GM19023 (cell line): ENCODE results near the gene UBE2E2.
A peak's percentile ranks its signal among the peaks of the same experiment; 100 is the strongest.

Experiments
- ATAC-seq: cut with Tn5 transposase; IDR thresholded peaks from one replicate; pipeline ENCODE4 v1.9.1; 2021; ENCODE audit warnings: mild to moderate bottlenecking, moderate library complexity; ENCODE audit not compliant: unreplicated experiment

Gene UBE2E2

DNA sequence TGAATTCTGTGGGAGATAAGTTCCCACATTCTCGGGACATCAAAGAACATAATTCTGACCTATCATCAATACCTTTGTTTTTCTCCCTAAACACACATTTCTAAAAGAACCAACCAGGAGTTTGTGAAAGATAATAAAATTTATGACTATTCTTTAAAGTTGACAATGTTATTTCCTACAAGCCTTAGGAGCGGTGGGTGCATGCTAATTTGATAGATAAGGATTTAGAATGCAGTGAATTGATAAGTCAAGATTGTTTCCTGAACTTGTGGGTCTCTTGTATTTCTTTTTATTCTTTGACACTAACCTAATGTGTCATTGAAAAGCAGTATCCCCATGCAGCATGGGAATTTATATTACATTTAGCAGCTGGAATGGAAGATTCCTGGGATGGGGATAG, 10.3 kb upstream of the UBE2E2 start:
- ATAC-seq = no peak

DNA sequence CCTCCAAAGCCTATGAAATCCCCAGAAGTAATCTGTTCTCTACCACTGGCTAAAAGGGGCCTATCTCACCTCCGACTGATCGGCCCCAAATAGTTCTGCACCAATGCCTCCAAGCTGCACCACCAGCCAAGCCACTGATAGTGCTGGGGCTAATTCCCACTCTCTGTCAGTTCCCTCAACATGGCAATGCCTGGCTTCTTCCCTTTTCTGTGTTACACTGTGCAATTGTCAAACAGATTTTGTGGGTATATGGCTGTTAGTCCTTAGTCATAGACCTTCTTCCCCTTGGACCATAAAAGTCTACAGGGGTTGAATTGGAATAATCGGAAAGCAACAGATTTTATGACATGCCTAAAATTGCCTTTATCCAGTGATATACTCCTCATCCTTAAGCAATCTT, 9.3 kb upstream of the UBE2E2 start:
- no peak for ATAC-seq

DNA sequence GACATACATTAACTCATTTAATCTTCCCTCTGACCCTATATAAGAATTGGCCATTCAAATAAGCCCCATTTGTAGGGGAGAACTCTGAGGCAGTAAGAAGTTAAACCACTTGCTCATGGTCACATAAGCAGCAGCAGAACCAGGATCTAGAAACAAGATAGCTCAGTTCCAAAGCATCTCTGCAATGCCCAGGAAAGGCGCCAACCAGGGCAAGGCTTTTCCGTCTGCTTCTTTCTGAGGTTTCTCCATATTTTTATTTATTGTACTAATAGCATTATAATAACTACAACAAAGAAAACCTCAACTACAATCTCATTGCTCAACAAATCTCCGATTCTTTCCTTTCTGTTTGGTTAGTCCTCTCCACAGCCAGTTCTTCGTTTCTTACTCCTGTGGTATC, 4.3 kb upstream of the UBE2E2 start:
- ATAC-seq = no peak

DNA sequence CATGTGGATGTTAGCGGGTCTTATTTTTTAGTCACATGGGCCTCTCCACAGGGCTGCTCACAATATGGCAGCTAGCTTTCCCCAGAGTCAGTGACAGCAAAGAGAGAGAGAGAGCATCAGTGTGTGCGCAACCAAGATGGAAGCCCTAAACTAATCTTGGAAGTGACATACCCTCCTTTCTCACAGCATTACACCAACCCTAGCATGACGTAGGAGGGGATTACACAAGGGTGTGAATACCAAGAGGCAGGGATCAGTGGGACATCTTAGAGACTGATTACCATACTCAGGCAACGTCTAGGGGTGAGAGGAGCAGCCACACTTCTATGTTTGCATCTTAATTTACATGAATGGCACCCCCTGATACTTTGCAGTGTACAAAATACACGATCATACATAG, 3.5 kb upstream of the UBE2E2 start:
- no peak for ATAC-seq

DNA sequence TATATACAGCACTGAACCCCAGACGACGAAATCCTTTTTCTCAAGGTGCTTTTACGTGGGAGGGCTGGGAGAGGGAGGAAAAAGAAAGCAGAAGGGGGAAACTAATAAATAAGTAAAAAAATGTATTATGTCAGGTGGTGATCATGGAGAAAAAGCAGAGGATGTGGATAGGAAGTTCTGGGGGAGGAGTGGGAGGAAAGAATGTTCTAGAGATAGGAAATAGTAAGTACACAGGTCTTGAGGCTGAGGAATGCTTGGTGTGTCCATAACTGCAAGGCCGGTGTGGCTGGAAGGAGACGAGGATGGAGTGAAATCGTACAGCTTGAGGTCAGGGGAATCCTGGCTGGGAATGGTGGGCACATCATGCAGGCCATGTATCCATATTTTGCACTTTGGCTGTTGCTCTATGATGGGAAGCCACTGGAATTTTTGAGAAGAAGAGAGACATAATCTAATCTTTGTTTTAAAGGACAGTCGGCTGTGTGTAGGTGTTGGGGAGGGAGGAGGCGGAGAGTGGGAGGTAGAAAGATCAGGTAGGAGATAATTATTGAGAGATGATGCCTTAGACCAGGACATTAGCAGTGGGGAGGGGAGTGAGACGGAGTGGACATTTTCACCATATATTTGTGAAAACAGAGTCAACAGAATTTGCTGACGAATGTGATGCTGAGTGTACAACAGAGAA, 1.8 kb upstream of the UBE2E2 start:
- no peak for ATAC-seq

DNA sequence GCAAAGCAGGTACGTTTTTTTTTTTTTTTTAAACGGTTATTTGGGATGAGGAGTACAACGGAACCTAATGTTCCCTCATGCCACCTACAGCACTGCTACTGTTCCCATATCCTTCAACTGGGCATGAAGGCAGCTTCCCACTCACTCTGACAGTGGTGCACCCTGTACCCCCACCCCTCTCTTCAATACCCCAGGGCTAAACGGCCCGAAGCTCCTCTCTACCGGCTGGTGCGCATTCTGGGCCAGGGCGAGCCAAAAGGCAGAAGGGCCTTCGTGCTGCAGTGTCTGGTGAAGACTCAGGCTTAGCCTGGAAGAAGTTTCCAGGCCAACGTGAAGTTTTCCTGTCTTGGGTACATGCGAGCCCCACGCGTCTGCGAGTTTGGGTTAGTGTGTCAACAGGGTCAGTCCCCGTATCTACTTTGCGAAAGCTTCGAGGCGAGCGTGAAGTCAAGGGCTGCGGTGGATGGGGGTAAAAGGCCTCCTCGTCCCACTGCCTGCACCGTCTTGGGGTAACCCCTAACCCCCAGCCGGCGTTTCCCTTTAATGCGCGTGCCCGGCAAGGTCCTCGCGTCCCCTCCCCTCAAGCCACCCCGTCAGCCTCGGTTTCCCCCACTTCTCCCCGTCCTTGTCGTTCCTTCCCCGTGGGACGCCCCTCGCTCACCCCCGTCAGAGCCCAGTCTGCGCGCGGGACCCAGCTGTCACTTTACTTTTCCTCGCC, 765 bp upstream of the UBE2E2 start:
- peak; percentile 35 for ATAC-seq

DNA sequence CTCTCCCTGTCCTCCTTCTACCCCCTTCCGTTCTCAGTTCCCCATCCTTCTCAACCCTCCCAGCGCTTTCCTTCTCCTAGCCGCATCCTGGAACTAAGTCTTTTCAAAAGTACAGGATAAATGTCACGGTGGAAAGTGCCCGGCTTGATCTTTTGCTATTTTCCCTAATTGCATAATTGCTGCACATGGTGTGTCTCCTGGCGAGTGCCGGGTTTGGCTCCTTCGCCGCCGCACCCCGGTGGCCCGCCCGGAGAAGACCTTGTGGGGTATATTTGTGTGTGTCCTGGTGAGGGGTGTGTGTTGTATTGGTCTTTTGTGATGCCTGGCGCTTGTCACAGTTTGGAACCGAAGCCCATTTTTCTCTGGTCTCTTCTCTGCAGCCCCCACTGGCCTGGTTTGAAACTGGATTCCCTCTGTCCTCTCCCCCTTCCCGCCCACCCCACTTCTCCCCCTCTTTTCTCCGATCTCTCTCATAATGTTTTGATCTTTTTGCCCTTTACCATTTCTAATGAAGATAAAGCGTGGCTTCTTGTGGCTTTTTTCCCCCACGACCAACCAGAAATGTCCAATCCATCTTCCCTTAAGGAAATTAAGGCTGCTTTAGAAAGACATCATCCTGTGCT, 692 bp downstream of the UBE2E2 start:
- ATAC-seq = peak; percentile 12

DNA sequence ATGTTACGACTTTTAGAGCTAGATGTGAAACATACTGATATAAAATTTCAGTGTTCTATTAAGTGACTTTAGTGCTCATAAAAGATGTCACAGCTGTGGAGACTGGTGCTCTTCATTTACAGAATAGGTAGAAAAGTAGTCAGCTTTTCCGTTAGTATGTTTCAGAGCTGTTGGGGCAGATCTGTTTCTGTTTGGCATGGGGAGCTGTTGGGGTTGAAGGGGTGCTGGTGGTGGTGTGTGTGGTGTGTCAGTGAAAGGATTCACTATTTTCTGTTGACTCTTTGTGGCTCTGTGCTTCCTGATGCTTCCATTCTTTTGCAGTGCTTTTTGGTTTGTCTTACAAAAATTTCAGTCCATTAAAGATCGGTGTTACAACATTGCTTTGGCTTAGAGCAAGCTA, 3.2 kb downstream of the UBE2E2 start:
- no peak for ATAC-seq

DNA sequence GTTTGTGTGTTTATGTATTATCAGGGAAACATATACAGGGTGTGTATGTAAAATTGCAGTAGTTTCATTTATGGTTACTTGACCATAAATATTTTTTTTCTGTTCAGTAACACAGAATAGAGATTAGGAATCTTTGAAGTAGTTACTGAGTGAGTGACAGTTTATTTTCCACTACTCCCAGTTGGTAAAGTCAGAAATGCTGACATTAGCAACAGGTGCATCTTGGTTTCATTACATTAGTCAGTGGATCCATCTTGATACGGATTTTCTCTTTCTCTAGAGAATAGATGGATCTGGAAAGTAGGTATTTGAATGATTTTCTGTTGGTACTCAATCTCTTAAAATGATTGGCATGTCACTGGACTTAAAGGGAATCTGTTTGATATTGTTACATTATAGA, 6.0 kb downstream of the UBE2E2 start:
- no peak for ATAC-seq

DNA sequence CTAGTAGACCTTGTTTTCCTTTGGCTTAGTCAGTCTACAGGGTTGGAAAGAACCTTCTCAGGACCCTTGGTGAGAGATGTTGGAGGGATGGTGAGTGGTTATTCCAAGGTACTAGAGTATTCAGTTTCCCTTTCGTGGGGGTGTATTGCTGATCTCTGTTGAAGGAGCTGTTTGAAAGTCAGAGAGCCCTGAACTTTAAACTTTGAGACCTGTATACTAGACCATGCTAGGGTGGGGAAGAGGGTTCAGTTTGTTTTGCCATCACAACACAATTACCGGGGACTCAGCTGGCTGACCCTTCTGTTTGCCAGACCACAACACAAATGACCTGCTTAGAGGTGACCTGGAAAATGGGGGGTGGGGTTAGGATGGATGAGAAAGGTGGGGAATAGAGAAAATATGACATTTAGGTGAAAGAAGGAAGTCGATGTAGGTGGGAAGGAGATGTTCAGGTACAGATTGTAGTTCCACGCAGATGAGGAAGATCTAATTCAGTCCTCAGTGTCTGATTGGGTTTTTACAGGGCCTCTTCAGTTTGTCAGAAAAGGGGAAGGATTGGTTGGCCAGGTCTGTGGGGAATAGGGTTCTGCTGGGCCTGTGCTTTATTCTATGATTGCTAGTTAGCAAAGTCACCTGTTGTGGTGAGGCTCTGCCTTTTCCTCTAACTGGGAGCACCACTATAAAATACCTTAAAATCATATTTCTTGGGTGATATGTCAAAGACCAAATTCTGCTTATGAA, 6.8 kb downstream of the UBE2E2 start:
- ATAC-seq = no peak

DNA sequence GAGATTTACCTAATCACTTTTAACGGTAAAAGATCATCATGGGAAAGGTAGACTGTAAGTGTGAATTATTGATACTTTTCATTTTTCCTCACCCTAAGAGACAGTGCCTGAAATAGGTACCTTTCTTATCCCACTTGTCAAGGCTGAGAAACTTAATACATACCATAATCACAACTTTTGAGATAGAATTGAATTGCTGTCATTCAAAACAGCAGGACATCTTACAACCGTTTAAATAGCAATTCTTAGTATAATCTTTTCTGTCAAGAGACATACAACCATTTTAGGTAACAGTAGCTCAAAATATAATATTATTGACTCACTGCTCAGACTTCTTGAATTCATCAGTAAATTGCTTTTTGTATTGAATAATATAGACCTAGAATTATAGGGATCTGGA, 10.7 kb downstream of the UBE2E2 start:
- ATAC-seq = no peak

DNA sequence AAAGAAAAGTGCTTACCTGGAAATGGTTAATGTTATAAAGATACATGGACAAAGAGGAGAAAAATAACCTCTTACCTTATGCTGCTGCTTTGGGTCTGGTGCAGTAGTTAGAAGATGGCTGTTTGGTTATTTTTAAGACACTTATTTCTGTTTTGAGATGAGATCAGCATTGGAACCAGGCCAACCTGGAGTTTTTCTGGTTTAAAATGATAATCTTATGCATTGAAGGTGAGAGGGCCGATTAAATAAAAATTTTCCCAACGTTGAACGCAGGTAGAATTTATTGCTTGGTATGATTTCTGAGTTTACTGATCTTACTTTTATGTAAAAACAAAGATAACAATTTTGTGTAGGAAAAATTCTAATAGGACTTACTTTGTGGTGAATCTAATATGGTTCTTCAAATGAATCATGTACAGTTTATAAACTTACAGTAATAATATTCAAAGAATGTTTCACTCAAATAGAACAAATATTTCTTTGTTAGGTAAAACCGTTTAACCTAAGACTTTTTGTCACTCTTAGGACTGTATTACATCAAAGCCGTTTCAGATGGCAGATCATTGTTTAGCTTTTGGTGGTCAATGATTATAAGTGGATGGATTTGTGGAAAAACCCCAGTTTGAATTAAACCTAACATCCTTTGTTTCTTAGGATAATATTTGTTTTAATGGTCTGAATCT, 14.9 kb downstream of the UBE2E2 start:
- no peak for ATAC-seq

DNA sequence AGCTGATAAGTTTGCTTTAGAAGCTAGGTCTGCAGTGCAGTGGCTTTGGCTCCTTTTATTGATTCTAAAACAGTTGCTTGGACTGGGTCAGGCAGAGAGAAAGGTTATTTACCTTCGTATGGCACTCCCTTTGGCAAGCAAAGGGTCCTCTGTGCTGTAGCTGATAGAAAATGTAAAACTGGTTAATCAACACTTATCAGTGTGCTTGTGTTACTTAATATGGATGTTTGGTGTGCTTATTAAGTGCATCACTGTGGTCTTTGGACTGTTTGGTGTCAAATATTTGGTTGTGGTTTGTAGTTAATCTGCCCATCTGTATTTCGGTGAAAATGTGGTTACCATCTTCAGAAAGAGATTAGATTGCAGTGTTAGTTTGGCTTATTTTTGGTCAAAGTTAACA, 16.0 kb downstream of the UBE2E2 start:
- ATAC-seq = peak; percentile 53

DNA sequence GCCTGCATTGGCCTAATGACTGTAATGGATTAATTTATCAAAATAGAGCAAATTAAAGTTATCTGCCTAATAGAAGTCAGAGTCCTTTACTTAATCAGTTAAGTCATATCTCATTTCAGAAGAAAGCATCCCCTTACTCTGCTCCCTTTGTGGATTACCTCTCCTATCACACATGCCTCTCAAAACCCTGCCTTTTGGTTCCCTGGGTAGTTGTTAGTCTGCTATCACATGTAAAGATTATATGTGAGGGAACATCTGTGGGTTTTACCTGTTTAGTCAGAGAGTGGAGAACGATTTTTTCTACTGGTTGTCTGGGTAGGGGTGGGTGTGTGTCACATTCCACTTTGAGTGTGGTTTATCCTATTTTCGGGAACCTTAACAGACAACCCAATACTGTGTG, 16.4 kb downstream of the UBE2E2 start:
- peak; percentile 41 for ATAC-seq

DNA sequence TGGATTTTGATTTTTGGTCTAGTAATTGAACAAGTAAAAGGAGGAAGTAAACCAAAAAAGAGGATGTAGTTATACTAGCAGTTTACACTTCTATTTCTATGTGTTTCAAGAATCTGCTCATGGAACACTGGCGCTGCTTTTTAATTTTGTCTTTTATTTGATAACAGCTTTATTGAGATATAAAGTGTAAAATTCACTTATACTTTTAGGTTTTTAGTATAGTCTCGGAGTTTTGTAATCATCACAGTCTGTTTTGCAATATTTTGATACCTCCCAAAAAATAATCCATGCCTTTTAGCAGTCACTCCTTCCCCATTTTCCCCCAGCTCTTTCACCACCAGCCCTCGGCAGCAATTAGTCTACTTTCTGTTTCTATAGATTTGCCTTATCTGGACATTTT, 18.0 kb downstream of the UBE2E2 start:
- no peak for ATAC-seq

DNA sequence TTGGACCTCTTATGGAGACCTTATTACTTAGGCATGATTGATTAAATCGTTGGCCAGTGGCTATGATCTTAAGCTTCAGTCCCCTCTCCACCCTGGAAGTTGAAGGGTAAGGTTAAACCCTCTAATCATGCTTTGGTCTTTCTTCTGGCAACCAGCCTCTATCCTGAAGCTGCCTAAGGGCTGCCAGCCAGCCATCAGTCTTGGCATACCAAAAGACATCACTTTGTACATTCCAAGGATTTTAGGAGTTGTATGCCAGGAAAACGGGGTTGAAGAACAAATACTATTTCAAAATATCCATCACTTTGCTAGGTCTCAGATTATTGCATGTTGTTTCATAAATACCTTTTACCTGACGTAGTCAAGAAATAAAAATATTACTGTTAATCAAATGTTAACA, 28.9 kb downstream of the UBE2E2 start:
- ATAC-seq = no peak

DNA sequence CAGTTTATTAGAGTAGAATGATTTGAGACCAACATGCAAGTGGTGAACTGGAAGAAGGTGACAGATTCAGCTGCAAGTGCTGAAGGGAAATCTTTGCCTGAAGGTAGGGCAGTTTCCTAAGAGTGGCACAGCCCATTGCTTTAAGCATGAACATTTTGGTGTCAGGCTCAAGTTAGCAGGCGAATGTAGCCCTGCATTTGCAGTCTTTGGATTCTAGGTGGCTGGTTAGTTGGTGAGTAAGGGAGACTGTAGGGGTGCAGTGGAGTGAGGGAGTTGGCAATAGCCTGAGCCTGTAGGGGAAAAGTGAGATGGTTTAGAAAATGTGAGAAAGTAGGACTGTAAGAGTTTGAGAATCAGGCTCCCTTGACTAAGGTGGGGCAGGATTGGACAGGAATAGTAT, 29.7 kb downstream of the UBE2E2 start:
- no peak for ATAC-seq

DNA sequence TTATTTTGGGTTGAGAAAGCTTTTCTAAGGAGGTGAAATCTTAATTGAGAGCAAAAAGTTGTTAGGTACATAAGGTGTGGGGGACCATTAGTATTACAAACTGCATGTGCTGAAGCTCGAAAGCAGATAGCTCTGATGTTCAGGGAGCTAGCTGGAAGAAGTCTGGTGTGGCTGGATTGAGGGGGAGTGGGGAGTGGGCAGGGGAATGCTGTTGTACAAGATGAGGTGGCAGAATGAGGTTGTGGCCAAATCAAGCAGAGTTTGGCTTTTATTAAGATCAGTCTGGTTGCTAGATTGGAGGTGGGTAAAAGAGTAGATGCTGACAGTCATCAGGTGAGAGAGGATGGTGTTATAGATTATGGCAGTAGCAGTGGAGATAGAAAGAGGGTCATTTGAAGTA, 32.1 kb downstream of the UBE2E2 start:
- ATAC-seq = no peak

DNA sequence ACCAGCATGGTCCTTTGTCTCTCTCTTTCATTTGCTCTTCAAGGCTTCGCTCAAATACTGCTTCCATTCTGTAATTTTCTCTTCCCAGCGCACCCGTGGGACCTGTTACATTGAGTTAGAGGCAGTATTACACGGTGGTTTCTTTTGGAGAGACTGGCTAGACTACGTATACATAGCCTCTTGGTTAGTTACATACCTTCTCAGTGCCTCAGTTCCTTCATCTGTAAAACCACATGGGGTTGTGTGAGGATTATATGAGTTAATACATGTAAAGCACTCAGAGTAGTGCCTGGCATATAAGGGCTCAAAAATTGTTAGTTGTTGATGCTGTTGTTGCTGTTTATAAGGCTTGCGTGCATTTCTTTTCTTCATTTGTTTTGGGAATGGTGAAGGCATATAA, 33.8 kb downstream of the UBE2E2 start:
- ATAC-seq = no peak

DNA sequence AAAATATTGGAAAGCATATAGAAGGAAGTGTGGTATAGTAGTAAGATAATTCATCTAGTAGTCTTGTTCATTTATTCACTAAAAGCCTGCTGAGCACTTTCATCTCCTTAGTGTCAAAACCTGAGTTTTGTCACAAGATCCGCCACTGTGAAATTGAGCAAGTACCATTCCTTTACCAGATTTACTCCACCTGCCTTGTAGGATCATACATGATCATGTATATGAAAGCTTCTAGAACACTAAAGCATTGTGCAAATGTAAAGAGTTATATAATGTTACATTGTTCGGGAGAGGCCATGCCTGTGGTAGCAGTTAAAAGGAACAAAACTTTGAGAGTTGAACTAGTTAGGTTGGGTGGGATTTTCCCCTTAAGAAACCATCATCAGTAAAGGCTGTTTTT, 35.0 kb downstream of the UBE2E2 start:
- no peak for ATAC-seq

DNA sequence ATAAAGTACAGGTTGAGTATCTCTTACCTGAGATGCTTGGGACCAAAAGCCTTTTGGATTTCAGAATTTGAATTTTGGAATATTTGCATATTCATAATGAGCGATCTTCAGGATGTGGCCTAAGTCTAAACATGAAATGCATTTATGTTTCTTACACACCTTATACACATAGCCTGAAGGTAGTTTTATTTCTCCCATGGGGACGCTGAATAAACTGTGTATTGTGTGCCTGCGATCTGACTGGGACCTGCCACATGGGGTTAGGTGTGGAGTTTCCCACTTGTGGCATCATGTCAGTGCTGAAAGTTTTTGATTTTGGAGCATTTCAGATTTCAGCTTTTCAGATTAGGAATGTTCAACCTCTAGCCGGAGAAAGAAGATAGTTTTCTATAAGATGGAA, 35.5 kb downstream of the UBE2E2 start:
- ATAC-seq = no peak
